K562 (cell line): ENCODE results near the gene FGF11. TPM values are rescaled to one million over a fixed set of nuclear protein-coding genes. Genes with fewer than 3 reads are reported as not detected.

Experiments
- ATAC-seq: fragments of 200-7000 bp; cut with Tn5 transposase; 3 replicates; pipeline ENCODE4 v1.9.1; 2020; ENCODE audit warnings: moderate library complexity
- BruUV-seq: library from RNA; stranded (reverse); fragments of 400-500 nt; replicated peaks from 2 replicates; lab custom pipeline; 2021; lab: Mats Ljungman, UMichigan
- CTCF ChIA-PET: fragments of 300-600 bp; formaldehyde crosslinking; extraction: SDS; loops from one replicate; lab custom pipeline; 2021; ENCODE audit warnings: low intra/inter-chr PET ratio; lab: Yijun Ruan, JAX
- POLR2A ChIA-PET: fragments of 300-600, 350-650 bp; sonication (Branson Sonifier 250); formaldehyde crosslinking; extraction: SDS; loops from one replicate; lab custom pipeline; 2021; ENCODE audit warnings: antibody characterized with exemption, inconsistent platforms; lab: Yijun Ruan, JAX
- DNase-seq, 4 experiments: peaks; one replicate each; pipeline versions ENCODE4 v3.0.0 to v3.0.0-alpha.2; 2011 to 2018; ENCODE audit warnings: low spot score in 3 of 4, mixed read lengths in 3 of 4; ENCODE audit errors: extremely low read depth in 1 of 4
- FAIRE-seq: peaks from 2 replicates; lab custom pipeline; 2011; peaks lifted over from hg19 to GRCh38; lab: Jason Lieb, UNC
- H2AFZ ChIP-seq: 2 replicates; pipeline ENCODE4 v1.6.0; 2011; ENCODE audit warnings: low read depth, low read length, control low read depth, inconsistent platforms
- H3K27ac ChIP-seq: fragments of 200-600 bp; 3 replicates; pipeline ENCODE4 v1.8.0; 2011; ENCODE audit warnings: low read depth, mild to moderate bottlenecking, control low read depth, inconsistent platforms, low read length, moderate library complexity, mixed read lengths; ENCODE audit errors: extremely low read depth
- H3K27me3 ChIP-seq, 2 experiments: fragments of 300-600 bp in 1 of 2; 2 replicates in 1 of 2; 3 replicates in 1 of 2; pipeline versions ENCODE4 v1.6.0 to v1.8.0; 2011; ENCODE audit warnings: inconsistent platforms in 2 of 2, low read length in 2 of 2, mild to moderate bottlenecking in 1 of 2, mixed read lengths in 1 of 2, moderate library complexity in 1 of 2; ENCODE audit not compliant: control insufficient read depth in 2 of 2, insufficient read depth in 2 of 2
- H3K36me3 ChIP-seq: fragments of 300-600 bp; 3 replicates; pipeline ENCODE4 v1.8.0; 2011; ENCODE audit warnings: mild to moderate bottlenecking, low read length, inconsistent platforms; ENCODE audit not compliant: control insufficient read depth, insufficient read depth
- H3K4me1 ChIP-seq, 2 experiments: fragments of 200-600 bp in 1 of 2; replicated peaks in 1 of 2; 2 replicates in 1 of 2; 3 replicates in 1 of 2; pipeline versions ENCODE4 v1.5.1 to v1.8.0; 2011; ENCODE audit warnings: inconsistent platforms in 2 of 2, low read length in 2 of 2, mild to moderate bottlenecking in 1 of 2, mixed read lengths in 1 of 2, moderate library complexity in 1 of 2; ENCODE audit not compliant: control insufficient read depth in 2 of 2, insufficient read depth in 2 of 2
- H3K4me2 ChIP-seq: 2 replicates; pipeline ENCODE4 v1.6.1; 2011; ENCODE audit warnings: low read length, control low read depth, inconsistent platforms, mixed read lengths; ENCODE audit not compliant: insufficient read depth
- H3K4me3 ChIP-seq: fragments of 200-600 bp; sonication (generic), shearing (Covaris generic); 2 replicates; pipeline ENCODE4 v1.5.1; 2016; ENCODE audit warnings: control low read depth, inconsistent platforms
- H3K79me2 ChIP-seq: fragments of 200-600 bp; 3 replicates; pipeline ENCODE4 v1.8.0; 2011; ENCODE audit warnings: low read length, inconsistent platforms; ENCODE audit not compliant: control insufficient read depth, insufficient read depth
- H3K9ac ChIP-seq, 2 experiments: 2 replicates each; pipeline versions ENCODE4 v1.6.0 to v1.6.1; 2011; ENCODE audit warnings: low read depth in 2 of 2, low read length in 2 of 2, control low read depth in 1 of 2, inconsistent platforms in 1 of 2, mild to moderate bottlenecking in 1 of 2, mixed read lengths in 1 of 2; ENCODE audit not compliant: insufficient read depth in 1 of 2
- H3K9me1 ChIP-seq: one replicate; pipeline ENCODE4 v1.6.0; 2011; ENCODE audit warnings: inconsistent platforms, mild to moderate bottlenecking, low read length, moderate library complexity; ENCODE audit not compliant: control insufficient read depth, insufficient read depth
- H3K9me3 ChIP-seq: replicated peaks from 2 replicates; pipeline ENCODE4 v1.5.1; 2011; ENCODE audit warnings: low read depth, low read length, inconsistent platforms; ENCODE audit not compliant: control insufficient read depth, insufficient read depth
- H4K20me1 ChIP-seq: replicated peaks from 2 replicates; pipeline ENCODE4 v1.6.1; 2011; ENCODE audit warnings: low read length, inconsistent platforms, mixed read lengths; ENCODE audit not compliant: control insufficient read depth, insufficient read depth
- COPS2 ChIP-seq: fragments of 450-650 bp; conservative IDR thresholded peaks from 2 replicates; pipeline ENCODE4 v1.6.1; 2016; ENCODE audit warnings: mild to moderate bottlenecking, moderate library complexity
- IFI16 ChIP-seq: fragments of 250-450 bp; sonication (Bioruptor Pico); IDR thresholded peaks from 2 replicates; pipeline ENCODE4 v2.1.2; 2022; ENCODE audit warnings: mild to moderate bottlenecking, inconsistent platforms
- POU5F1 ChIP-seq: fragments of 150-350 bp; IDR thresholded peaks from 2 replicates; pipeline ENCODE4 v1.6.1; 2014; ENCODE audit warnings: borderline replicate concordance, low read length, low read depth, mild to moderate bottlenecking; ENCODE audit not compliant: partially characterized antibody
- WGBS: fragments of 100-300 bp; shearing (Covaris generic); methylation state at CpG from one replicate; pipeline ENCODE4 v1.1.6; 2016; ENCODE audit warnings: low coverage, mixed read lengths; ENCODE audit not compliant: insufficient coverage; ENCODE audit errors: missing lambda C conversion rate; 5-methylcytosine and 5-hydroxymethylcytosine counted together
- in situ Hi-C: fragments of 300-500 bp; cut with MboI; formaldehyde crosslinking; loops from 4 replicates; pipeline ENCODE4 v1.15.0; 2018; ENCODE audit warnings: inconsistent platforms, mixed read lengths
- intact Hi-C: fragments of 100-400 bp; cut with micrococcal nuclease; formaldehyde crosslinking; loops from 2 replicates; pipeline ENCODE4 v1.14.2; 2022
- polyA plus RNA-seq, 8 experiments: library from polyadenylated mRNA; depleted of rRNA in 4 of 8; stranded (reverse) in 5 of 8; unstranded in 3 of 8; fragments of >200 nt; fragmentation: Nextera tagmentation in 2 of 8; fragmentation: Illumina TruSeq in 1 of 8; extraction: Ambion mirVana in 2 of 8; extraction: Trizol in 1 of 8; gene quantifications; 2 replicates each; pipeline versions ENCODE4 v1.2.1 to v1.2.3, GENCODE V29; 2011 to 2014; ENCODE audit warnings: inconsistent platforms in 1 of 8, missing spikeins in 1 of 8
- total RNA-seq, 7 experiments: library from RNA; depleted of rRNA in 6 of 7; stranded (reverse); fragments of >200 nt in 6 of 7; fragmentation: Illumina TruSeq in 2 of 7; extraction: Trizol in 2 of 7; gene quantifications; 2 replicates each; pipeline versions ENCODE4 v1.2.1 to v1.2.3, GENCODE V29; 2011 to 2021; ENCODE audit warnings: low replicate concordance in 1 of 7
- TF ChIP-seq, protein P1 (sequence below): sonication (generic); formaldehyde crosslinking; IDR thresholded peaks from 2 replicates; pipeline ENCODE4 v1.8.1; 2023; ENCODE audit warnings: mild to moderate bottlenecking, missing genetic modification reagents
- TF ChIP-seq, protein P2 (sequence below), 3 experiments: IDR thresholded peaks in 2 of 3; conservative IDR thresholded peaks in 1 of 3; 2 replicates each; pipeline ENCODE4 v1.5.1; 2011 to 2012; ENCODE audit warnings: low read length in 3 of 3, mild to moderate bottlenecking in 3 of 3, control low read depth in 2 of 3, improper control_type of control experiment in 1 of 3, inconsistent platforms in 1 of 3, low read depth in 1 of 3, mixed read lengths in 1 of 3, moderate library complexity in 1 of 3; ENCODE audit not compliant: insufficient read depth in 2 of 3
- TF ChIP-seq, protein P3 (sequence below): fragments of 450-650 bp; IDR thresholded peaks from 2 replicates; pipeline ENCODE4 v1.6.1; 2016; ENCODE audit warnings: low read depth

The FGF11 gene
- total and polyA plus RNA-seq, 9 of the 15 experiments (the other 6 are each of a cell fraction or from before 2014, with no cell fraction given), result 1.2 to 7.5 (median 3.0) TPM

DNA sequence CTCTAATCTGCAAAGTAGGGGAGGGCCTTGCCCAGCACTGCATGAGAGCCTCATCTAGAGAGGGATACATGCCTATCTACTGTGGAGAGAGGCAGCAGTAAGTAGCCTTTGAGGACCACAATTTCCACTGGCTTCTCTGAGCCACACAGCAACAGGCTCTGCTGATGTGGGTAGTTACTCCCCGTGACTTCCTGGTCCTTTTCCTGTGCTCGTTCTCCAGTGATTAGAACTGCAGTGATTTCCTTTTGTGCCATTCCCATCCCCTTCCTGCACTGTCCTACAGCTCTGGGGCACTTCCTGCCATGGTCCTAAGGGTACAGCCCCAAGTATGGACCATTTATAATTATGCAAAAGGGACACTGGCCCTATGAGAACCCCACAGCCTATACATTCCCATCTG is 48.0 kb upstream of the FGF11 start:
- Histone ChIP-seq H4K20me1 (no peaks in the 10 kb centered on the region), H3K9ac (no peak overlapping the region), H3K4me1 (peaks cover 3 to 24% of the 10 kb centered on the region in 2 experiments; a peak in 4 of 5 replicates), H3K36me3 (peaks cover 8% of the 10 kb centered on the region; the same call in 1 of the 3 replicates), H3K79me2 (no peaks in the 10 kb centered on the region), H3K27me3 (no peaks in the 10 kb centered on the region), H3K9me1 (no peaks in the 10 kb centered on the region), H3K4me2 (no peak overlapping the region), H2AFZ (no peak overlapping the region), H3K27ac (no peak overlapping the region), H3K9me3 (no peaks in the 10 kb centered on the region), H3K4me3 (no peak overlapping the region)
- CTCF ChIA-PET, result no interaction called here
- ATAC-seq, result no peak
- no CpG with 5 or more reads among the region's 2 CpGs for WGBS
- no peak for TF ChIP-seq IFI16 (CRISPR knock-in tag)
- TF ChIP-seq, protein P1, sequence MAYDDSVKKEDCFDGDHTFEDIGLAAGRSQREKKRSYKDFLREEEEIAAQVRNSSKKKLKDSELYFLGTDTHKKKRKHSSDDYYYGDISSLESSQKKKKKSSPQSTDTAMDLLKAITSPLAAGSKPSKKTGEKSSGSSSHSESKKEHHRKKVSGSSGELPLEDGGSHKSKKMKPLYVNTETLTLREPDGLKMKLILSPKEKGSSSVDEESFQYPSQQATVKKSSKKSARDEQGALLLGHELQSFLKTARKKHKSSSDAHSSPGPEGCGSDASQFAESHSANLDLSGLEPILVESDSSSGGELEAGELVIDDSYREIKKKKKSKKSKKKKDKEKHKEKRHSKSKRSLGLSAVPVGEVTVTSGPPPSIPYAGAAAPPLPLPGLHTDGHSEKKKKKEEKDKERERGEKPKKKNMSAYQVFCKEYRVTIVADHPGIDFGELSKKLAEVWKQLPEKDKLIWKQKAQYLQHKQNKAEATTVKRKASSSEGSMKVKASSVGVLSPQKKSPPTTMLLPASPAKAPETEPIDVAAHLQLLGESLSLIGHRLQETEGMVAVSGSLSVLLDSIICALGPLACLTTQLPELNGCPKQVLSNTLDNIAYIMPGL (CRISPR knock-in tag), result no peak
- TF ChIP-seq COPS2, result no peak
- TF ChIP-seq, protein P2, sequence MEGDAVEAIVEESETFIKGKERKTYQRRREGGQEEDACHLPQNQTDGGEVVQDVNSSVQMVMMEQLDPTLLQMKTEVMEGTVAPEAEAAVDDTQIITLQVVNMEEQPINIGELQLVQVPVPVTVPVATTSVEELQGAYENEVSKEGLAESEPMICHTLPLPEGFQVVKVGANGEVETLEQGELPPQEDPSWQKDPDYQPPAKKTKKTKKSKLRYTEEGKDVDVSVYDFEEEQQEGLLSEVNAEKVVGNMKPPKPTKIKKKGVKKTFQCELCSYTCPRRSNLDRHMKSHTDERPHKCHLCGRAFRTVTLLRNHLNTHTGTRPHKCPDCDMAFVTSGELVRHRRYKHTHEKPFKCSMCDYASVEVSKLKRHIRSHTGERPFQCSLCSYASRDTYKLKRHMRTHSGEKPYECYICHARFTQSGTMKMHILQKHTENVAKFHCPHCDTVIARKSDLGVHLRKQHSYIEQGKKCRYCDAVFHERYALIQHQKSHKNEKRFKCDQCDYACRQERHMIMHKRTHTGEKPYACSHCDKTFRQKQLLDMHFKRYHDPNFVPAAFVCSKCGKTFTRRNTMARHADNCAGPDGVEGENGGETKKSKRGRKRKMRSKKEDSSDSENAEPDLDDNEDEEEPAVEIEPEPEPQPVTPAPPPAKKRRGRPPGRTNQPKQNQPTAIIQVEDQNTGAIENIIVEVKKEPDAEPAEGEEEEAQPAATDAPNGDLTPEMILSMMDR (IDR thresholded peaks at IDR 0.05 in 2 of 3, conservative IDR thresholded peaks at IDR 0.05 in 1 of 3; ENCODE audit: insufficient read depth in 2 of 3, low read depth in 1 of 3, low read length in 3 of 3), result no peak
- TF ChIP-seq, protein P3, sequence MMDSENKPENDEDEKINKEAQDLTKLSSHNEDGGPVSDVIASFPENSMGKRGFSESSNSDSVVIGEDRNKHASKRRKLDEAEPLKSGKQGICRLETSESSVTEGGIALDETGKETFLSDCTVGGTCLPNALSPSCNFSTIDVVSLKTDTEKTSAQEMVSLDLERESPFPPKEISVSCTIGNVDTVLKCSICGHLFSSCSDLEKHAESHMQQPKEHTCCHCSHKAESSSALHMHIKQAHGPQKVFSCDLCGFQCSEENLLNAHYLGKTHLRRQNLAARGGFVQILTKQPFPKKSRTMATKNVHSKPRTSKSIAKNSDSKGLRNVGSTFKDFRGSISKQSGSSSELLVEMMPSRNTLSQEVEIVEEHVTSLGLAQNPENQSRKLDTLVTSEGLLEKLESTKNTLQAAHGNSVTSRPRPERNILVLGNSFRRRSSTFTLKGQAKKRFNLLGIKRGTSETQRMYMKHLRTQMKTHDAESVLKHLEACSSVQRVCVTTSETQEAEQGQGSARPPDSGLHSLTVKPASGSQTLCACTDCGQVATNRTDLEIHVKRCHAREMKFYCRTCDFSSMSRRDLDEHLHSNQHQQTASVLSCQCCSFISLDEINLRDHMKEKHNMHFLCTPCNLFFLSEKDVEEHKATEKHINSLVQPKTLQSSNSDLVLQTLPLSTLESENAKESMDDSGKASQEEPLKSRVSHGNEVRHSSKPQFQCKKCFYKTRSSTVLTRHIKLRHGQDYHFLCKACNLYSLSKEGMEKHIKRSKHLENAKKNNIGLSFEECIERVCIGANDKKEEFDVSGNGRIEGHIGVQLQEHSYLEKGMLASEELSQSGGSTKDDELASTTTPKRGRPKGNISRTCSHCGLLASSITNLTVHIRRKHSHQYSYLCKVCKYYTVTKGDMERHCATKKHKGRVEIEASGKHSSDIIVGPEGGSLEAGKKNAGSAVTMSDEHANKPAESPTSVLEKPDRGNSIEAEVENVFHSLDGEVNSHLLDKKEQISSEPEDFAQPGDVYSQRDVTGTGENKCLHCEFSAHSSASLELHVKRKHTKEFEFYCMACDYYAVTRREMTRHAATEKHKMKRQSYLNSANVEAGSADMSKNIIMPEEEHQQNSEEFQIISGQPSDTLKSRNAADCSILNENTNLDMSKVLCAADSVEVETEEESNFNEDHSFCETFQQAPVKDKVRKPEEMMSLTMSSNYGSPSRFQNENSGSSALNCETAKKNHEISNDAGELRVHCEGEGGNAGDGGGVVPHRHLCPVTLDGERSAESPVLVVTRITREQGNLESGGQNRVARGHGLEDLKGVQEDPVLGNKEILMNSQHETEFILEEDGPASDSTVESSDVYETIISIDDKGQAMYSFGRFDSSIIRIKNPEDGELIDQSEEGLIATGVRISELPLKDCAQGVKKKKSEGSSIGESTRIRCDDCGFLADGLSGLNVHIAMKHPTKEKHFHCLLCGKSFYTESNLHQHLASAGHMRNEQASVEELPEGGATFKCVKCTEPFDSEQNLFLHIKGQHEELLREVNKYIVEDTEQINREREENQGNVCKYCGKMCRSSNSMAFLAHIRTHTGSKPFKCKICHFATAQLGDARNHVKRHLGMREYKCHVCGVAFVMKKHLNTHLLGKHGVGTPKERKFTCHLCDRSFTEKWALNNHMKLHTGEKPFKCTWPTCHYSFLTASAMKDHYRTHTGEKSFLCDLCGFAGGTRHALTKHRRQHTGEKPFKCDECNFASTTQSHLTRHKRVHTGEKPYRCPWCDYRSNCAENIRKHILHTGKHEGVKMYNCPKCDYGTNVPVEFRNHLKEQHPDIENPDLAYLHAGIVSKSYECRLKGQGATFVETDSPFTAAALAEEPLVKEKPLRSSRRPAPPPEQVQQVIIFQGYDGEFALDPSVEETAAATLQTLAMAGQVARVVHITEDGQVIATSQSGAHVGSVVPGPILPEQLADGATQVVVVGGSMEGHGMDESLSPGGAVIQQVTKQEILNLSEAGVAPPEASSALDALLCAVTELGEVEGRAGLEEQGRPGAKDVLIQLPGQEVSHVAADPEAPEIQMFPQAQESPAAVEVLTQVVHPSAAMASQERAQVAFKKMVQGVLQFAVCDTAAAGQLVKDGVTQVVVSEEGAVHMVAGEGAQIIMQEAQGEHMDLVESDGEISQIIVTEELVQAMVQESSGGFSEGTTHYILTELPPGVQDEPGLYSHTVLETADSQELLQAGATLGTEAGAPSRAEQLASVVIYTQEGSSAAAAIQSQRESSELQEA, result no peak
- no peak for TF ChIP-seq POU5F1
- intact Hi-C loops, result no loop called here
- no peak for DNase-seq
- POLR2A ChIA-PET, result no interaction called here
- in situ Hi-C loops, result no loop called here
- no TSS peak for BruUV-seq
- no peak for FAIRE-seq
